Stimulated activated CD4-positive, alpha-beta T cell treated with anti-CD3 and anti-CD28 coated beads, Interleukin-2, amount 100 ng/mL, for 48 hours (primary cell): ENCODE measurements around the gene PDGFD.

Experiments used
- DNase-seq, 2 donors: peaks; one replicate each; pipeline ENCODE4 v3.0.0-alpha.2; 2020

PDGFD gene

GRCh38 chr11:103875855-103876510 is 288.0 kb downstream of the PDGFD start:
- DNase-seq, result no peak

GRCh38 chr11:103872748-103873147 is 291.2 kb downstream of the PDGFD start:
- no peak for DNase-seq

DNA sequence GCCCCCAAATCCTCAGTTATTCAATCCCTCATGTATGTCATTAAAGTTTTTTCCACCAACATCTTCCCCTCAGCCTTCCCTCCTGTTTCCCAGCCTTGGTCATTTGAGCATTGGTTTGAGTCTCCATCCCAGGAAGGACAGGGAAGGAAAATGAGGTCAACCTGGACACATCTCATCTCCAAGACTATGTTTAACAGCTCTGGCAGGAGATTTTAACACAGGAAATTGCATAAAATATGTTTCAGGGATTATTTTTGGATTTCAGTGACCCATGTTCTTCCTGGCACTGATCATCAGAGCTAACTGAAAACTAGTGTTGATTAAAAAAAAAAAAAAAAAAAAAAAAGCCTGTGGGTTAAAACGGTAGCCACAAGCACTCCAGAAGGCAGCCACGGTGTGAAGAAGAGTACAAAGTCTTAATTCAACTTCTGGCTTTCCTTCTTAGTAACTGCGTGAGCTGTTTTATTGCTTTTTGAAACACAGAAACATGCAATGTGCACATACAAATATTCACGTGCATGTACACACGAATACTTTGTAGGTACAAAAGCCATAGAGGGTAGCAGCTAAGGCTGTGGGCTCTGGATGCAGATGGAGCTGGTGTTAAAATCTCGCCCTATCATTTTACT is 291.9 kb downstream of the PDGFD start:
- DNase-seq, result no peak

DNA sequence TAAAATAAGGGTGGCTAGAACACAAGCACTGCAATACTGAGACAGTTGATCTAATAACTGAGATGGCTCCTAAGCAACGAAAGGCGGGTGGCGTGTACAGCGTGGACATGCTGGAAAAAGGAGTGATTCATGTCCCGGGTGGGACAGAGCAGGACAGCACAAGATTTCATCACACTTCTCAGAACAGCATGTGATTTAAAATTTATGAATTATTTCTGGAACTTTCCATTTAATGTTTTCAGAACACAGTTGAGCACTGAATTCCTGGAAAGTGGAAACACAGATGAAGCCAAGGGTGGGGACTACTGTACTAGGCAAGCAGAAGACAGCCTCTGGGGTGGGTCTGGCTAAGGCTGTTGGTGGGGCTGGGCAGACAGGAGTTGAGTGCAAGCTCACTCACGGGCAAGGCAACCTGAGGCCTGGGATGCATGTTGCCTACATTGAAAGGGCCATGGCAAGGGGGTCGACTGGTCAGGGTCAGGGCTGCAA is 293.1 kb downstream of the PDGFD start:
- DNase-seq, result no peak

- DNase-seq, result no peak
These were observed 296.5 kb downstream of the PDGFD start for GRCh38 chr11:103867481-103867880.

DNA sequence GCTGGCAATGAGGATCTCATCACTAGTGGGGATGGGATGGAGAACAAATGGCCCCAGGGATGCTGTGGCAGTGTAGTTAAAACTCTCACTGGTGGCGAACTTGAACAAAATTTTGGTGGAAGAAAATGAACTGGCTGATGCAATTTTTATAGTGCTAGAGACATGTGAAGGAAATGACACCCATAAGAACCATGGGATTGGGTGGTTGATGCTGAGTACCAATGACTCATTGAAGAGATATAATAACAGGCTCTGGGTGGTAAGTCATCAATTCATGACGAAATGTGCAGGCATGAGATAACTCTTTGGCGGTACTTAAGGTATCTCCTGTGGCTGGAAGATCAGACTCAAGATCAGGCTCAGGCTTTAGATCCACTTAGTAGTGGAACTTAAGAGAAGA is 300.4 kb downstream of the PDGFD start:
- DNase-seq, result no peak

DNA sequence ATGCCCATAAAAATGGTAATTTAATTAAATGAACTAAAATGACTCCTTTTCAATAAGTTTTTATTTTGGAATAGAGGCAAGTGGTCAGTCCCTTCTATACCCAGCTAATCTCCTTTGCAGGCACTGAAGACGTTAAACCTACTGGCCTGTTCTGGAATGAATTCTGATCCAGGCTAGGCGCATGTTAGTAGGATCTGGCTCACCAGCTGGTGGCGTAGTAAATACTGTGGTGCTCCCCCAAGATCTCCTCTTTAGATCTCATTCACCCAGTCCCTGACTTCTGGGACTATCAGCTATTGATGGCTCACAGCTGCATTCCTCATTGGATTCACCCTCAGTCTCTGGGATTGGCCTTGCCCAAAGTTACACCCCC is 301.2 kb downstream of the PDGFD start:
- DNase-seq, result no peak

- no peak for DNase-seq
These were observed 301.7 kb downstream of the PDGFD start for GRCh38 chr11:103862094-103862801.
